ENCODE results near the gene SOBP.
"Not testable (repeated sequence)": the region's sequence is repeated elsewhere in the genome, so short reads cannot be mapped to it uniquely, and the experiment has no call there.

The SOBP gene

GRCh38 chr6:107488875-107489635 is 862 bp upstream of the SOBP start:
- no peak for DNase-seq (ENCODE audit: low read depth in 2 of 2)

- DNase-seq (ENCODE audit: low read depth in 2 of 2), result no peak
These were observed 735 bp downstream of the SOBP start for GRCh38 chr6:107490566-107491137.

- DNase-seq (ENCODE audit: low read depth in 2 of 2), result no peak
These were observed 1.3 kb downstream of the SOBP start for GRCh38 chr6:107491138-107491609.

GRCh38 chr6:107491760-107492660 is 2.1 kb downstream of the SOBP start:
- no peak for DNase-seq (ENCODE audit: low read depth in 2 of 2)

- no peak for DNase-seq (ENCODE audit: low read depth in 2 of 2)
These were observed 3.5 kb downstream of the SOBP start for GRCh38 chr6:107493158-107494057.

GRCh38 chr6:107495196-107495643 is 5.3 kb downstream of the SOBP start:
- no peak for DNase-seq (ENCODE audit: low read depth in 2 of 2)

GRCh38 chr6:107495971-107496370 is 6.1 kb downstream of the SOBP start:
- DNase-seq (ENCODE audit: low read depth in 2 of 2), result no peak

GRCh38 chr6:107496892-107497684 is 7.2 kb downstream of the SOBP start:
- DNase-seq (ENCODE audit: low read depth in 2 of 2), result no peak

- no peak for DNase-seq (ENCODE audit: low read depth in 2 of 2)
These were observed 14.5 kb downstream of the SOBP start for GRCh38 chr6:107504270-107505026.

- no peak for DNase-seq (ENCODE audit: low read depth in 2 of 2)
These were observed 16.2 kb downstream of the SOBP start for GRCh38 chr6:107506145-107506544.

- no peak for DNase-seq (ENCODE audit: low read depth in 2 of 2)
These were observed 19.6 kb downstream of the SOBP start for GRCh38 chr6:107509506-107509905.

GRCh38 chr6:107510108-107510507 is 20.2 kb downstream of the SOBP start:
- DNase-seq (ENCODE audit: low read depth in 2 of 2), result no peak

GRCh38 chr6:107511511-107511993 is 21.6 kb downstream of the SOBP start:
- no peak for DNase-seq (ENCODE audit: low read depth in 2 of 2)

- DNase-seq (ENCODE audit: low read depth in 2 of 2), result no peak
These were observed 23.3 kb downstream of the SOBP start for GRCh38 chr6:107513214-107513613.

GRCh38 chr6:107515955-107516354 is 26.0 kb downstream of the SOBP start:
- no peak for DNase-seq (ENCODE audit: low read depth in 2 of 2)

GRCh38 chr6:107517274-107517673 is 27.4 kb downstream of the SOBP start:
- DNase-seq (ENCODE audit: low read depth in 2 of 2), result no peak

- DNase-seq (ENCODE audit: low read depth in 2 of 2), result not testable (repeated sequence)
These were observed 29.3 kb downstream of the SOBP start for GRCh38 chr6:107519224-107519623.

GRCh38 chr6:107520706-107521105 is 30.8 kb downstream of the SOBP start:
- not testable (repeated sequence) for DNase-seq (ENCODE audit: low read depth in 2 of 2)

GRCh38 chr6:107523054-107523791 is 33.3 kb downstream of the SOBP start:
- DNase-seq (ENCODE audit: low read depth in 2 of 2), result no peak

Measured in stimulated activated CD4-positive, alpha-beta T cell treated with anti-CD3 and anti-CD28 coated beads, Interleukin-1b, Interleukin-23, amount 100 ng/mL, for 1 hour (primary cell).